AG04450 (cell line): Measurements from ENCODE around the gene BEX2. TPM values are rescaled to one million over a fixed set of nuclear protein-coding genes. Genes with fewer than 3 reads are reported as not detected.
"Not testable (repeated sequence)": the region's sequence is repeated elsewhere in the genome, so short reads cannot be mapped to it uniquely, and the experiment has no call there.

ENCODE experiments used
- CTCF ChIA-PET: fragments of 300-600, 350-600 bp; formaldehyde crosslinking; extraction: SDS; loops from one replicate; lab custom pipeline; 2022; ENCODE audit warnings: antibody characterized with exemption, inconsistent platforms; lab: Charles Lee
- POLR2A ChIA-PET: fragments of 350-600 bp; formaldehyde crosslinking; extraction: SDS; loops from one replicate; lab custom pipeline; 2021; ENCODE audit warnings: antibody characterized with exemption, inconsistent platforms; lab: Yijun Ruan, JAX
- DNase-seq: peaks from one replicate; pipeline ENCODE4 v3.0.0-alpha.2; 2011; ENCODE audit warnings: low read depth, low spot score
- H3K27ac ChIP-seq: one replicate; pipeline ENCODE4 v1.5.1; 2012; ENCODE audit warnings: low read depth, low read length, control low read depth
- H3K27me3 ChIP-seq: one replicate; pipeline ENCODE4 v1.6.0; 2012; ENCODE audit warnings: low read length; ENCODE audit not compliant: control insufficient read depth, insufficient read depth
- H3K4me3 ChIP-seq: 2 replicates; pipeline ENCODE4 v1.5.1; 2011; ENCODE audit warnings: mild to moderate bottlenecking, low read depth, low read length, control low read depth
- H3K9me3 ChIP-seq: 2 replicates; pipeline ENCODE4 v1.5.1; 2012; ENCODE audit warnings: low read length; ENCODE audit not compliant: control insufficient read depth, insufficient read depth
- CTCF ChIP-seq: IDR thresholded peaks from 2 replicates; pipeline ENCODE4 v1.5.1; 2011; ENCODE audit warnings: low read depth, low read length, control low read depth, inconsistent platforms
- polyA minus RNA-seq: library from RNA; depleted of rRNA, polyadenylated mRNA; stranded (reverse); fragments of >200 nt; gene quantifications from 2 replicates; pipeline ENCODE4 v1.2.3, GENCODE V29; 2011; rRNA and poly(A)+ RNA removed
- polyA plus RNA-seq: library from polyadenylated mRNA; depleted of rRNA; stranded (reverse); fragments of >200 nt; gene quantifications from 2 replicates; pipeline ENCODE4 v1.2.3, GENCODE V29; 2011; rRNA removed

Gene BEX2
- polyA plus RNA-seq (0.14 and 0.25 TPM in 2 replicates), polyA minus RNA-seq (not detected in 2 replicates)

- Histone ChIP-seq H3K27me3 (peaks cover 12% of the 10 kb centered on the region), H3K4me3 (peak within 1 kb of the TSS; percentile 43), H3K9me3 (no peaks in the 10 kb centered on the region), H3K27ac (no peak within 1 kb of the TSS)
- no peak for DNase-seq
- ChIA-PET CTCF (no interaction called here), POLR2A (no interaction called here)
- TF ChIP-seq CTCF: no peak
Measured at GRCh38 chrX:103310555-103311398, at the start of gene BEX2. Gene BEX2, minus strand, starts transcription at chrX:103310990. Its CDS starts 1,014 bp downstream, at chrX:103309976.

- H3K27ac ChIP-seq: no peak overlapping the region
- H3K9me3 ChIP-seq: no peaks in the 10 kb centered on the region
- no peak for DNase-seq
- no peak for TF ChIP-seq CTCF
- no peaks in the 10 kb centered on the region for H3K27me3 ChIP-seq
- ChIA-PET CTCF (no interaction called here), POLR2A (no interaction called here)
- no peak overlapping the region for H3K4me3 ChIP-seq
Measured at GRCh38 chrX:103360092-103360491, 49.3 kb upstream of the BEX2 start.

GRCh38 chrX:103359605-103360004 lies 48.8 kb upstream of the BEX2 start:
- H3K9me3 ChIP-seq, H3K4me3 ChIP-seq, DNase-seq, CTCF ChIA-PET, H3K27me3 ChIP-seq, H3K27ac ChIP-seq: not testable (repeated sequence)
- POLR2A ChIA-PET: interaction anchor here (0.7 to 1.2 kb wide), 2 partner anchors 15 to 152 kb away, joined by 4 to 9 read pairs; no protein-coding TSS in a partner anchor

GRCh38 chrX:103357871-103358270 lies 47.1 kb upstream of the BEX2 start:
- H3K27me3 ChIP-seq: no peaks in the 10 kb centered on the region
- H3K9me3 ChIP-seq: no peaks in the 10 kb centered on the region
- CTCF ChIA-PET: interaction anchor here (1.0 to 1.2 kb wide), 2 partner anchors 14 to 132 kb away, joined by 3 read pairs; no protein-coding TSS in a partner anchor
- no peak for DNase-seq
- H3K4me3 ChIP-seq: peak overlapping the region; percentile 79
- POLR2A ChIA-PET: no interaction called here
- H3K27ac ChIP-seq: no peak overlapping the region
- TF ChIP-seq CTCF: no peak

GRCh38 chrX:103356858-103357257 lies 46.1 kb upstream of the BEX2 start:
- DNase-seq: no peak
- no peaks in the 10 kb centered on the region for H3K9me3 ChIP-seq
- POLR2A ChIA-PET: interaction anchor here (0.9 kb wide), 2 partner anchors 37 to 48 kb away, joined by 3 to 5 read pairs; no protein-coding TSS in a partner anchor
- no peaks in the 10 kb centered on the region for H3K27me3 ChIP-seq
- H3K4me3 ChIP-seq: peak overlapping the region; percentile 79
- no peak for TF ChIP-seq CTCF
- CTCF ChIA-PET: interaction anchor here (1.5 to 1.9 kb wide), 2 partner anchors 13 to 108 kb away, joined by 7 to 13 read pairs; no protein-coding TSS in a partner anchor
- H3K27ac ChIP-seq: peak overlapping the region; percentile 81
